HG02588 (cell line): ENCODE data around the gene UBXN7.
"Not testable (repeated sequence)": the region's sequence is repeated elsewhere in the genome, so short reads cannot be mapped to it uniquely, and the experiment has no call there.

Experiments used
- ATAC-seq: cut with Tn5 transposase; IDR thresholded peaks from one replicate; pipeline ENCODE4 v1.9.1; 2021; ENCODE audit warnings: mild to moderate bottlenecking, moderate library complexity; ENCODE audit not compliant: unreplicated experiment

The UBXN7 gene

GRCh38 chr3:196358540-196358939 lies 73.7 kb downstream of the UBXN7 start:
- not testable (repeated sequence) for ATAC-seq

DNA sequence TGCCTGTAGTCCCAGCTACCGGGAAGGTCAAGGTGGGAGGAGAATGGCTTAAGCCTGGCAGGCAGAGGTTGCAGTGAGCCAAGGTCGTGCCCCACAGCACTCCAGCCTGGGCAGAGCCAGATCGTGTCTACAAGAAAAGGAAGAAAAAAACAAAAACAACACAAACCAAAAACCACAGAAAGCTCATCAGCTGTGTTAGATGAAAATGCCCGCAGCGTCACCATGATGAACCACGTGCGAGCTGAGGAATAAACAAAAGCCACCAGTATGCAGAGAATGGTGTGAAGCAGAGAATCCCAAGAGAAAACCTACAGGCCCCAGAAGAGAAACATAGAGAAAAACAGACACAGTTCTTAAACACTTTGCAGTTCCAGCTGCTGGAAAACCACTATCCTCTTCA lies 74.3 kb downstream of the UBXN7 start:
- no peak for ATAC-seq

- no peak for ATAC-seq
These were observed 75.7 kb downstream of the UBXN7 start for GRCh38 chr3:196356556-196356955.

- ATAC-seq, result no peak
These were observed 76.6 kb downstream of the UBXN7 start for GRCh38 chr3:196355668-196356067.

DNA sequence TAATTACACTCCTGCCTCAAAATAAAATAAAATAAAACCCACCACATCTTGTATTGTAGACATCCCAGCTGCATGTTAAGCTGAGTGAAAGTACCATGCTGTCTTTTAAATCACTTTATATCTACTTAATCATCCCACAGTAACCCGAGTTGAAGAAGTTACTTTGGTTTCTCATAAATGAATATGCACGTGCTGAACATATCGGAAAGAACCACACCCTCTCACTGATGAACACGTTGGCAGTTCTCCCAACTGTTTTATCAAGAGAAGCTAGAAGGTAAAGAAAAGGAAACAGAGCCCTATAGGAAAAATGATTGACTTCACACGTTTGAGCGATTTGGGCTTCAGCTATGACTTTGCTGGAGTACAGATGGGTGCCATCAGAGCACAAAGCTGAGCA lies 78.1 kb downstream of the UBXN7 start:
- ATAC-seq, result no peak

GRCh38 chr3:196351541-196351940 lies 80.7 kb downstream of the UBXN7 start:
- no peak for ATAC-seq

- ATAC-seq, result no peak
These were observed 82.2 kb downstream of the UBXN7 start for GRCh38 chr3:196350067-196350466.

DNA sequence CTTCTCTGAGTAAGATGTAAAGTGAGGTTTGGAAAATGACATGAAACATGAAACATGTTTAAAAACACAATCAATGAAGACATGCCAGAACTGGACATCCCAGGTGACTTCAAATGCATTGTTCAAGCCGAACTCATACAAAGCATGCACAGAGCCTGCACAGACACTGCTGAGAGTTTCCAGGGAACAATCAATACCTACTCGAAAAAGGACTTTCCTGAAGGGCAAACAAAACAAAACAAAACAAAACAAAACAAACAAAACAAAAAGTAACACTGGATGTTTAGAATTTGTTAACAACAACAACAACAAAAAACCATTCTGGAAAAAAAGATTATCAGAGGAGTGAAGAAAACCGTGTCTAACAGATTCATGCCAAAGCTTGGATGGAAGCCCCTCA lies 83.5 kb downstream of the UBXN7 start:
- no peak for ATAC-seq

GRCh38 chr3:196344663-196345062 lies 87.6 kb downstream of the UBXN7 start:
- no peak for ATAC-seq

DNA sequence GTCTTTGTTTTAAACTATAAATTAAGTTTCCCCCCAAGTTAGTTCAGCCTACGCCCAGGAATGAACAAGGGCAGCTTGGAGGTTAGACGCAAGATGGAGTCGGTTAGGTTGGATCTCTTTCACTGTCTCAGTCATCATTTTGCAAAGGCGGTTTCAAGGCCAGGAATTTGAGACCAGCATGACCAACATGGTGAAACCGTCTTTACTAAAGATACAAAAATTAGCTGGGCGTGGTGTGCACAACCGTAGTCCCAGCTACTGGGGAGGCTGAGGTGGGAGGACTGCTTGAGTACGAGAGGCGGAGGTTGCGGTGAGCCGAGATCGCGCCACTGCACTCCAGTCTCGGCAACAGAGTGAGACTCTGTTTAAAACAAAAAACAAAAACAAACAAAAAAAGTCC lies 88.3 kb downstream of the UBXN7 start:
- ATAC-seq, result not testable (repeated sequence)

GRCh38 chr3:196341137-196341536 lies 91.1 kb downstream of the UBXN7 start:
- ATAC-seq, result no peak

DNA sequence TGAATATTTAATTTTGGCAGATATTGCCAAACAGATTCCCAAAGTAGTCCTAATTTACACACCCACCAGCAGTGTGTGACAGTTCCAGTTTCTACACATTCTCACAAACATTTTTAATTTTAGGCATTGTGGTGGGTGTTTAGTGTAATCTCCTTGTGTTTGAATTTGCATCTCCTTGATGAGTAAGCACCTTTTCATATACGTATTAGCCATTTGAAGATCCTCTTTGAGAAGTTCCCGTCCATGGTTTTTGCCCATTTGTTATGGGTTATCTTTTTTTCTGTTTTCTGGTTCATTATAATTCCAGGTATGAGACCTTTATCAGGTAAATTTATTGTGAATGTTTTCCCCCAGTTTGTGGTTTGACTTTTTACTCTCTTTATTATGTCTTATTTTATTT lies 91.8 kb downstream of the UBXN7 start:
- ATAC-seq, result no peak

- no peak for ATAC-seq
These were observed 92.6 kb downstream of the UBXN7 start for GRCh38 chr3:196339493-196340254.

DNA sequence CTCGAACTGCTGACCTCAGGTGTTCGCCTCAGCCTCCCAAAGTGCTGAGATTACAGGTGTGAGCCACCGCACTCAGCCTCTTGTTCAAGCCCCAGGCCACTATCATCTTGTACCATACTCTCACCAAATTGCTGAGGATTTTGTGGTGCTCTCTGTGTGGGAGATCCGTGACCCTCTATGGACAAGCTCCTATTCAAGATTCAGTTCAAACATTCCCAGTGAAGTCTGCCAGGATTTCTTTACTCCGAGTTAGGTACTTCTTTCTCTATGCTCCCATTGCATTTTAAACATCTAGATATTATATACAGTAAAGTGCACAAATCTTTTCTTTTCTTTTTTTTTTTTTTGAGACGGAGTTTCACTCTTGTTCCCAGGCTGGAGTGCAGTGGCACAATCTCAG lies 93.2 kb downstream of the UBXN7 start:
- no peak for ATAC-seq

DNA sequence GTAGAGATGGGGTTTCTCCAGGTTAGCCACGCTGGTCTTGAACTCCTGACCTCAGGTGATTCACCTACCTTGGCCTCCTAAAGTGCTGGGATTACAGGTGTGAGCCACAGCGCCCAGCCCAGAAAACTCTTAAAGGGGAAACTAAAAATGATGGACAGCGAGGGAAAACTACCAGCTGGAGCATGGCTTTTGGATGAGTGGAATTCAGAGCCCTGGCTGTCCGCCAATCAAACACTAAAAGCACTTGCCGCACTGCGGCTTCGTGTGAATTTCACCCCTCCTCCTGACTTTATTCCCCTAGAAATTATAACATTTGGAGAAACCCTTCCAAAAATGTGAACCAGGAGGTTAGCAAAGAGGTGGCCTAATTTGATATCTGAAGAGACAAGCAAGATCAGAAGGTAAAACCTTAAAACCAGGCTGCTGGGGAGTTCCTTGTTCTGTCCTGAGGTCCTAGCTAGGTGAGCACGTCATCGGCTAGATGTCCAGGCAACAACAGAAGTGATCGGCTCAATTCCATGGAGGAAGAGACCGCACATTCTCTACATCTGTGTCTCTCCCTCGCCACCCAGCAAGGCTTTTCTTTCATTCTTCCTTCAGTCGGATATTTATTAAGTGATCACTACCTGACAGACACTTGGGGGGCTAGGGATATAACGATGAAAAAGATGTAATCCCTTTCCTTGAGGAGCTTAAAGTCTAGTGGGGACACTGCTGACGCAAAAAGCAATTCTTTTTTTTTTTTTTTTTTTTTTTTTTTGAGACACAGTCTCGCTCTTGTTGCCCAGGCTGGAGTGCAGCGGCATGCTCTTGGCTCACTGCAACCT lies 95.7 kb downstream of the UBXN7 start:
- ATAC-seq, result no peak

GRCh38 chr3:196335503-196335948 lies 96.7 kb downstream of the UBXN7 start:
- ATAC-seq, result no peak

- no peak for ATAC-seq
These were observed 97.2 kb downstream of the UBXN7 start for GRCh38 chr3:196334982-196335381.

DNA sequence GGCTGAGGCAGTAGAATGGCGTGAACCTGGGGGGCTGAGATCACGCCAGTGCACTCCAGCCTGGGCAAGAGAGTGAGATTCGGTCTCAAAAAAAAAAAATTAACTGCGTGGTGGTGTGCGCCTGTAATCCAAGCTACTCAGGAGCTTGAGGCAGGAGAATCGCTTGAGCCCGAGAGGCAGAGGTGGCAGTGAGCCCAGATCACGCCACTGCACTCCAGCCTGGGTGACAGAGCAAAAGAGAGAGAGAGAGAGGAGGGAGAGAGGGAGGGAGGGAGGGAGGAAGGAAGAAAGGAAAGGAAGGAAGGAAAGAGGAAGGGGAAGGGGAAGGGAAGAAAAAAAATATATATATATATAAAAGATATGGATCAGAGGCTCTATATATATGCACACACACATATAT lies 100.1 kb downstream of the UBXN7 start:
- ATAC-seq, result no peak

DNA sequence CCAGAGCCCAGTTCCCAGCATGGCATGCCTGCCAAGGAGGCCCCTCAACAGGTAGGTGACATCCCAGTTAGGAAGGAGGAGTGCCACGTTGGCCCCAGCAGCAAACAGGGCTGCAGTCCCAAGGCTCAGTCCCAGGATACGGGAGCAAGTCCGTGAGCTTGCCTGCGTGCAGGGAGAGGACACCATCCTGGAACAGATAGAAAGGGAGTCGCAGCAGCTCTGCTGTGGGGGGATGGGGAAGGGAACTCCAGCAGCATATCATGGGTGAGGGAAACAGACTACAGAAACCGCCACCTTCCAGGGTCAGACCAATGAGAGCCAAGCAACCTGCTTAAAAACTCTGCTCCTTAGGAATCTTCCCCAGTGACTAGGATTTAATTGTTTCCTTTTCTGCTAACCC lies 104.8 kb downstream of the UBXN7 start:
- ATAC-seq, result no peak

DNA sequence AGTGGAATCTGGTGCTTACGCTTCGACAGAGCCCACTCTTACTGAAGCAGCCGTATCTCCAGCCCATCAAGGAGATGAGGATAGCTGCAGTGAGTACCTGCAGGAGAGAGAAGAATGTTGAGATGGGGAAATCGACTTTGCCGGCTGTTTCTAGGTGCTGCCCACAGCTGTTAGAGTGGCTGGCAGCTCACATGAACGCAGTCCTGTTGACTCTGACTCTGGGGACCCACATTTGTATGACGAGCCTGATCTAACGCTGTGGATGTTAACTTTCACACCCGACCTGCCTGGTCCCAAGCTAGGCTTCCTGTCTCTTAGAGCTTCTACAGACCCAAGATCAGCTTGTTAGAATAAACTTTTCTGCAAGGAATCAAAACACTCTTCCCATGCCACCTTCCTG lies 105.3 kb downstream of the UBXN7 start:
- no peak for ATAC-seq

- no peak for ATAC-seq
These were observed 108.5 kb downstream of the UBXN7 start for GRCh38 chr3:196323691-196324090.

DNA sequence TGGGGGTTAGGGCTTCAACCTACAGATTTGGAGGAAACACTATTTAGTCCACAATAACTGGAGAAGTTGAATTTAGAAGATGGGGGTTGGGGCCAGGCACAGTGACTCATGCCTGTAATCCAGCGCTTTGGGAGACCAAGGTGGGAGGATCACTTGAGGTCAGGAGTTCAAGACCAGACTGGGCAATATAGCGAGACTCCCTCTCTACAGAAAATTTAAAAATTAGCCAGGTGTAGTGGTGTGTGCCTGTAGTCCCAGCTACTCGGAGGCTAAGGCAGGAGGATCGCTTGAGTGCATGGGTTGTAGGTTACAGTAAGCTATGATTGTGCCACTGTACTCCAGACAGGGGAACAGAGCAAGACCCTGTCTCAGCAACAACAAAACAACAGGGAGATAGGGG lies 109.2 kb downstream of the UBXN7 start:
- ATAC-seq, result no peak
